Measurements from ENCODE around the gene GLRX3.

GRCh38 chr10:130206216-130206737 is 70.1 kb downstream of the GLRX3 start:
- TF ChIP-seq POLR2A (IDR thresholded peaks at IDR 0.05) (no peak), CTCF (IDR thresholded peaks at IDR 0.05) (no peak), EP300 (IDR thresholded peaks at IDR 0.05) (no peak)
